Astrocyte (in vitro differentiated cells and primary cell): ENCODE data around the gene PGC.

ENCODE experiments used
- CTCF ChIP-seq: IDR thresholded peaks from 2 replicates; pipeline ENCODE4 v1.5.1; 2011; ENCODE audit warnings: low read depth, mild to moderate bottlenecking, inconsistent platforms, low read length, moderate library complexity; ENCODE audit not compliant: insufficient read depth
- EZH2 ChIP-seq: IDR thresholded peaks from 2 replicates; pipeline ENCODE4 v1.6.1; 2012; ENCODE audit warnings: mild to moderate bottlenecking, low read length, inconsistent platforms; ENCODE audit not compliant: insufficient read depth

- TF ChIP-seq CTCF (peak; percentile 68), EZH2 (no peak)
These were observed 11.6 kb downstream of the PGC start, which contains the start of gene TFEB for GRCh38 chr6:41735427-41736185.
